Inferior parietal cortex (tissue), 1 donor: ENCODE results near the gene HINFP.
"Not testable (repeated sequence)": the region's sequence is repeated elsewhere in the genome, so short reads cannot be mapped to it uniquely, and the experiment has no call there.

Experiments used
- DNase-seq: peaks from one replicate; pipeline ENCODE4 v3.0.0-alpha.2; 2016; ENCODE audit errors: extremely low spot score

The HINFP gene

DNA sequence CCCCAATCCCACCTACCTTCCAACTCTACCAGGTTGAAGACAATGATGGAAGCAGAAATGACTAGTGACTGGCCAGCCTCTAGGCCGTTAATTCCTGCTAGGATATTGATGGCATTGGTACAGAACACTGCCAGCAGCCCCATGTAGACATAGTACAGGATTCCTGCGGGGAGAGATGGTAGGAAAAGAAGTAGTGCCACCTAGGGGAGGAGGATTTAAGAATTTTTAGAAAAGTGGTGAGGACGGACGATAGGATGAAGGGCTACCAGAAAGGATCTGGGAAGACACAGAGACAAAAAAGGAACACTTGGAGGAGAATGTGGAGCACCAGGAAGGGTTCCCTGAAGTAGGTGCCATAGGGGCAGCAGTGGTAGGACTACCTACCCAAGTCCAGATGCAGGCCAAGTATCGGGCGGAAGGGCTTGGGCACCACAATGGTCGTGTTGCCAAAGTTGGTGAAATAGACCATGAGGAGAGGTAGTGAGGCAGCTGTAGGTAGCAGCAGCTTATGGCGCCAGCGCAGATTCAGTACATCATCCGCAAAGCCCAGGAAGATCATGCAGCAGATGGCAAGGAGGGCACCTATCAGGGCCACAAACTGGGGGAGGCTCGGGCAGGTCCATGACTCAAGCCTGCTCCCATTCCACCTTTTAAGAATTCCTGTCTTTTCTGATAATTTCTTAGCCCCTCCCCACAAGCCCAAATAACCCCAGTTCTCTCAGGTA is 21.0 kb upstream of the HINFP start:
- no peak for DNase-seq

GRCh38 chr11:119100994-119101758 is 20.2 kb upstream of the HINFP start:
- no peak for DNase-seq

DNA sequence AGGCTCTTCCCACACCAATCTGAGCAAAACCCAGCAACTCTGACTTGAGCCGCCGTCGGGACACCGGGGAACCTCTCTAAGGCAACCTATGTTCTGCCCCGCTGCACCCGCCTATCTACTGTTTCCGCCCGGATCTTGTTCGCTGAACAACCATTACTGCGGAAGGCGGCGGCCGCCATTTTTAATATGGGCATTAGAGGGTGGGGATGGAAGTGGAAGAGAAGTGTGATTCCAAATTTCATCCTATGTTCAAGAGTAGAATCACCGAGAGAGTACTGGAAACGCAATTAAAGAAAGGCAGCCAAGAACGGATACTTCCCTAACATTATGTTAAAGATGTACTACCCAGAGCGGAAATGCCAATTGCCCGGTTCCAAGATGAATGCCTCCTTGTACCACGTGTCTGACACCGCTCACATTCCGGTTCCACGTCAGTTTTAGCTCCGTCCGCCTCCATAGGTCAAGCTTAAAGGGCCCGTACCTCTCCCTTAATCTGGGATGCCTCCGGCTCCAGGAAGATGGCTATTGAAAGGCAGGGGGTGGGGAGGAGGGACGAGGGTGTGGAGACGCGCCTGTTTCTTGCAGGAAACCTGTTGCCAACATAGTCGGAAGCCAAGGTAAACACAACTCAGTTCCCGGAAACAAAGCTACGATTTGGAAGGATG is 19.5 kb upstream of the HINFP start, which contains the start of gene DPAGT1:
TSS of gene DPAGT1 (minus strand) at position 95 of the 665 bp plus-strand sequence. CDS start 198 bp downstream, outside the sequence.
- DNase-seq: peak; percentile 97

- DNase-seq: not testable (repeated sequence)
Measured at GRCh38 chr11:119103161-119103664, 18.2 kb upstream of the HINFP start.

DNA sequence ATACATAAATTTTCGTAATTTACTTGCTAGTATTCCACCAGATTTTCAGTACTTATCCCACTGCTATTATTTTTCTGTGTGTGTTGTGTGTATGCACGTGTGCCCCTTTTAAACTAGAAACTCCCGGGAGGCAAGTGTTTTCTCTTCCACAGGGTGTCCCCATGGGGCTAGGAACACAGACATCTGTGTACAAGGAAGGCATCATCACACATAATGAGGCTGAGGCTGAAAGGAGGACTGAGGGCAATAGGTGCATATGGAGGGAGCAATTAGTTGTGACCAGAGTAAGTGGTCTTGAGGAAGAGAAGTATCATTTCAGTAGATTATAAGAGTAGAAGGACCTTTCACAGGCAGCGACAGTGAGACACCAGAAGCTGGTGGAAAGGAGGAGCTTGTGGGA is 17.6 kb upstream of the HINFP start:
- no peak for DNase-seq

DNA sequence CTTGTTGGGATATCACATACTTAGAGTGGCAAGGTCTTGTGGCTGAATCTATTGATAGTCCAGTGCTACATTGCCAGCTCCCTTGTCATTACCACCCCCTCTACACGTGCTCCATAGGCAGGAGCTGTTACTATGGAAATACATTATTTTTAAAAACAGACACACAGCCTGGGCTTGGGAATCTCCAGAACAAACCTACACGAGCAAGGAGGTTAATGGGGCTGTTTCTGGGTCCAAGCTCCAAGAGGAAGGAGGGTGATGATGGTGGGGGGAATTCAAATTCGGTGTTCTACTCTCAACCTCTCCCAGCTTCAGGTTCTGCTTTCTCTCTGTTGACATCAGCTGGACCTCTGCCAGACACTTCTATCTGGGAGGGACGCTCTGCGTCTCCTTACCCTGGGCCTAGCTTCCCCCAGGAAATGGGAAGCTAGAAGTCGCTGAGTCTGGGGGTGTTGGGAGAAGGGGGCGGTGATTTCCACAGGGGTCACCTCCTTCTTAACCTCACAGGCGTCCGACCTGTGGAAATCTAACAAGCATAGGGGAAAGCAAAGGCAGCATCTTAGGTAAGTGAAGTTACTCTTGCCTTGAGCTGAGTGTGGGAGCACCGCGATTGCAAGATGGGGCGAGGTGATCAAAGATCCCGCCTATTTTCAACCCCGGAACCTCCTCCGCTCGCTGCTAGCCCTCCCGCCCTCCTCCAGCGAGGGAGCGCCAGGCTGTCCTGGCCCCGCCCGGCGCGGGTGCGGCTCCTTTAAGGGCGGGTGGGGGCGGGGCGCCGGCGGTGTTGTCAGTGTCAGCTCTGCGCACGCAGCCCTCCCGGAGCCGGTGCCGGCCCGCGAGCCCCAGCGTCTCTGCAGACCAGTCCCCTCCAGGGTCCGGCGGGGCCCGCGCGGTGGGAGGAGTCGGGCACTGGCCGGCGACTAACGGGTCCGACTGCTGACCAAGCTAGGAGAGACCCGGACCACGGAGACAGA is 14.5 kb upstream of the HINFP start, which contains the start of gene C2CD2L:
TSS of gene C2CD2L (plus strand) at position 781 of the 974 bp plus-strand sequence. CDS start 398 bp downstream, outside the sequence.
- DNase-seq: peak; percentile 78

DNA sequence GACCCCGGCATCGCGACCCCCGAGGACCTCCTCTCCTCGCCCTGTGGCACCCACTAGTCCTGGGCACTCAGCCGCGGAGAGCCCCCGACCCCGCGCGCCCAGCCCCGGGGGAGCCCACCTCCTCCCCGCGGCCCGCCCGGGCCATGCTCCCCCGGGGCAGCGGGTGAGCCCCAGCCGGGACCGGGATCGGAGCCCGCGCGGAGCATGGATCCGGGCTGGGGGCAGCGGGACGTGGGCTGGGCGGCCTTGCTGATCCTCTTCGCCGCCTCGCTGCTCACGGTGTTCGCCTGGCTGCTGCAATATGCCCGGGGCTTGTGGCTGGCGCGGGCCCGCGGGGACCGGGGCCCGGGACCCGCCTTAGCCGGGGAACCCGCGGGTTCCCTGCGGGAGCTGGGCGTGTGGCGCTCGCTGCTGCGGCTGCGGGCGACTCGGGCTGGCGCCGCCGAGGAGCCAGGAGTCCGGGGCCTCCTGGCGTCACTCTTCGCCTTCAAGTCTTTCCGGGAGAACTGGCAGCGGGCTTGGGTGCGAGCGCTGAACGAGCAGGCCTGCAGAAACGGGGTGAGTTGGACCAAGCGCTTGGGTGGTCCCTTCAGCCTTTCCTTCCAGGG is 13.7 kb upstream of the HINFP start:
- DNase-seq: no peak

- DNase-seq: no peak
Measured at GRCh38 chr11:119108146-119108856, 13.1 kb upstream of the HINFP start.

DNA sequence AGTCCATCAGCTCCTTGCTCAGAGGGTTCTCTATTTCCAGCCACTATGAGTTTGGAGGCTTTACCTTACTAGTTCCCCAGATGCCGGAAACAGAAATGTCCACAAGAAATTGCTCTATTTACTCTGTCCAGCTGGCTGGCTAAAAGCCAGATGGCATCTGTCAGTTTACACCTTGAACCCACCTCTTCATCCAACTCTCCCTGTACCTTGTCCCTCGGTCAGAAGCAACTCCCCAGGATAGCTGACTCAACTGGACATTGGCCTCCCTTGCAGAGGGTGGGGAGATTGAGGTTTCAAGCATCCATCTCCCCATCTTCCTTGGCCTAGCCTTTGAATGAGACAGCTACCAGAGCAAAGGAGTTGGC is 12.5 kb upstream of the HINFP start:
- no peak for DNase-seq

- no peak for DNase-seq
Measured at GRCh38 chr11:119109843-119110242, 11.5 kb upstream of the HINFP start.

- DNase-seq: no peak
Measured at GRCh38 chr11:119110439-119110838, 10.9 kb upstream of the HINFP start.

- no peak for DNase-seq
Measured at GRCh38 chr11:119111361-119111925, 9.9 kb upstream of the HINFP start.

- no peak for DNase-seq
Measured at GRCh38 chr11:119112314-119113020, 8.9 kb upstream of the HINFP start.

GRCh38 chr11:119113716-119114115 is 7.7 kb upstream of the HINFP start:
- DNase-seq: no peak

GRCh38 chr11:119114351-119114750 is 7.0 kb upstream of the HINFP start:
- no peak for DNase-seq

DNA sequence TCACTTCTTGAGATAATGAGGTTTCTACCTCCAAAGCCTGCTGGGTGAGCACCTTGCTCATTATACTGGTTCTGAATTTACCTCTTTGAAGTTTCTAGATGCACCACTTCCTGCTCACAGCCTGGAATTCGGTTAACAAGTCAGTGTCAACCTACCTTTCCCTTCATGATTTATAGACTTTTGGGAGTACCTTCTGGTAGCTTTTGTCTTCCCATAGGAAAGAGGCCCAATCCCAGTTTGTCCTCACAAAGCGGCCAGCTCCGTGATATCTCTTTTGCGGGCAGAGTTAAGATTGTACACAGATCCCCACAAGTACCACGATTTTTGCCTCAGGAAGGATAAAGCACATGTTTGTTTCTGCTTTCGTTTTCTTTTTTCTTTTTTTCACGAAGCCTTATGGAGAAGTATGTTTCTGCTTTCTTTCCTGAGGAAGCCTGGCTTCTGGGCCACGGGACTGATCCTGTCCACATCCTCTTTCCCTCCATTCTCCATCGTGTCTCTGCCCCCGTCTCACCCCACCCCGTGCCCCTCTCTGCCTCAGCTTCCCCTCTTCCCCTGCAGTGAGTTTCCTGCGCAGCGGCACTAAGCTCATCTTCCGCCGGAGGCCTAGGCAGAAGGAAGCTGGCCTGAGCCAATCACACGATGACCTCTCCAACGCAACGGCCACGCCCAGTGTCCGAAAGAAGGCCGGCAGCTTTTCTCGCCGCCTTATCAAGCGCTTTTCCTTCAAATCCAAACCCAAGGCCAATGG is 5.7 kb upstream of the HINFP start:
- no peak for DNase-seq

- no peak for DNase-seq
Measured at GRCh38 chr11:119116235-119116594, 5.2 kb upstream of the HINFP start.

GRCh38 chr11:119116601-119117000 is 4.8 kb upstream of the HINFP start:
- DNase-seq: no peak
